ENCODE data around the gene MTMR8. TPM values are rescaled to one million over a fixed set of nuclear protein-coding genes. Genes with fewer than 3 reads are reported as not detected.
"Not testable (repeated sequence)": the region's sequence is repeated elsewhere in the genome, so short reads cannot be mapped to it uniquely, and the experiment has no call there.

Gene MTMR8
- total RNA-seq (2014; rRNA removed; shearing (Covaris generic)): 0.82 and 1.6 TPM in 2 replicates

DNA sequence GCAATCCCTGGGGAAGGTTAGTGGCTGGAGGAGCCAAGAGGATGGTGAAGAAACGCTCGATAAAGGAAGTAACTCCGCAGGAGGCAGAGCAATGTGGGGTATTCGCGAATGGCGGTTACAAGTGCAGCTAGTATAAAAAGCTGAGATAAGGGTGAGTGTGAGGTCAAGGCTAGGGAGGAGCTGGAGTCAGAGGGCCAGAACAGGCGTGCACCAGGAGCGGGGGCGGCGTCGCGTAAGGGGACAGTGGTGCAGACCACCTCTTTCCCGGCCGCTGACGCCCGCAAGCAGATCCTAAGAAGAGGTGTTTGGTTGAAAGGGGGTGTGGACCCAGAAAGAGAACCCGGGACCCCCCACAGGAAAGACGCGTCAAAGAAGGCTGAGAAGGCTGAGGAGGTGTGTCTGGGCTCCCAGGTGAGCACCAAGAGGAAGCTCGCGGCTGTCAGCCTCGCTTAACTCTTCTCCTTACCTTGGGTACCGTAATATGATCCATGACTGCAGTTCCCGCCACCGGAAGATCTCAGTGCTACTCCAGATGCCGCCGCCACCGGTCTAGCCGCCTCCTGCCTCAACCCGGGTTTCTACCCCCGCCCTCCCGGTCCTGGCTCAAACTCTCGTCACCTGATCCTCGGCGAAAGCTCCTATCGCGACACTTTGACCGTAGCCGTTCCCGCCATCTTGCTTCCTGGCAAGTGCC lies at the start of gene MTMR8:
Gene MTMR8 (minus strand): TSS at position 579 of the 694 bp plus-strand sequence. CDS start 89 bp downstream, at position 490.
- peak; percentile 42 for DNase-seq (ENCODE audit: low spot score)

DNA sequence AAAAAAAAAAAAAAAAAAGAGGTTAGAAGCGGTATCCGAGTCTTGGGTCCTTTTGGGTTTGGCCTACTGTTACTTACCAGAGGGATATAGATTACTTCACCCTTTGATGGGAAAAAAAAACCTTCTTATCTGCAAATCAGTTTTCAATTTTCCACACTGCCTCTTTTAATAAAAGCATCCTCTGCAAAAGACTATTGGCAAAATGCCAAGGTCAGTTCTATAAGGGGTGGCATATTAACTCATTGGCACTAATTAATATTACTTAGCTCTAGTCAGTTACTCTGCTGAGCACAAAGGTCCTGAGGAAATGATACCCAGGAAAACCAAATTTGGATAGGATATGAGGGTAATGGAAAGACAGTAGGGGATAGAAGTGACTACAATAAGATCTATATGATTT lies 44.3 kb upstream of the MTMR8 start:
- no peak for DNase-seq (ENCODE audit: low spot score)

DNA sequence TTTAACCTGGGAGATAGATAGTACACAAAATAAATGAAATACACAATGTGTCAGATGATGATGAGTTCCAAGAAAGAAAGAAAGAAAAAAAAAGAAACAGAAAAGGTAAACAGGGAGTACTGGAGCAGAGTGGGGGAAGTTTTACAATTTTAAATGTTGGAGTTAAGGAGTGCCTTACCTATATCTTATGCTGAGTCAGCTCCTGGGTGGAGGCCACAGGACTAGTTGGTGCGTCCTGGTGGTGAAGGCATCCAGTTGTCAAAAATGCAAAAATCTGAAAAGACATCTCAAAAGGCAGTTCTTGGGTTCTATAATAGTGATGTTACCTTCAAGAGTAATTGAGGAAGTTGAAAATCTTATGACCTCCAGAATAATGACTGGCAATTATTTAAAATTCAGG lies 42.4 kb upstream of the MTMR8 start:
- no peak for DNase-seq (ENCODE audit: low spot score)

DNA sequence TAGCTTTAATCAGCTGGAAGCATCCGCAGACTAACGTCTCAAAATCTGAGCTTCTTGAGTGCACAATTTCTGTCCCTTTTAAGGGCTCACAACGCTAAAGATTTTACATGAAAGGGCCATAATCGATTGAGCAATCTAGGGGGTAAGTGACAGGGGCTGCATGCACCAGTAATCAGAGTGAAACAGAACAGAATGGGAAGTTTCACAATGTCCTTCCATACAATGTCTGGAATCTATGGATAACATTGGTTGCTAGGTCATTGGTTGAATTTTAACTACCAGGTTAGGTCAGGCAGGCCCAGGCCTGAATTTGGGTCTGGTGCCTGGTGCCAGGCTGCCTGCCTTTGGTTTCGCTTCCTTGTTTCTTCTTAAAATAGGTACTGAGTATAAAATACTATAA lies 42.0 kb upstream of the MTMR8 start:
- no peak for DNase-seq (ENCODE audit: low spot score)

DNA sequence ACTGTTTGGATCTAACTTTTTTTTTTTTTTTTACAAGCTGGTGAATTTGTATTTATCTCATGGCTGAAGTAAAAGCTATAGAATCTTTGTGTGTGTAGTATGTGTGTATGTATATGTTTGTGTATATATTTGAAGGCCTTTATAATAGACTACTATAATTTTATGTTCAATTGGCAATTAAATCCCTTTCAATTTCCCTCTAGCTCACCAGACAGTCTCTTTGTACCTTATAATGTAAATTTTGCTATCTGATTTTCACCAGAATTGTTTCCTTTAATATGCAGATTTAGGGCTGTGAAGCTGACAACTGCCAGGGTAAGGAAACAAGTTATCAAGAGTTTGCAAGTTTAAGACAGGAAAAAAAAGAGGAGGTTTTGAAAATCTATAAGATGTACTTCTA lies 33.1 kb upstream of the MTMR8 start:
- DNase-seq (ENCODE audit: low spot score): no peak

DNA sequence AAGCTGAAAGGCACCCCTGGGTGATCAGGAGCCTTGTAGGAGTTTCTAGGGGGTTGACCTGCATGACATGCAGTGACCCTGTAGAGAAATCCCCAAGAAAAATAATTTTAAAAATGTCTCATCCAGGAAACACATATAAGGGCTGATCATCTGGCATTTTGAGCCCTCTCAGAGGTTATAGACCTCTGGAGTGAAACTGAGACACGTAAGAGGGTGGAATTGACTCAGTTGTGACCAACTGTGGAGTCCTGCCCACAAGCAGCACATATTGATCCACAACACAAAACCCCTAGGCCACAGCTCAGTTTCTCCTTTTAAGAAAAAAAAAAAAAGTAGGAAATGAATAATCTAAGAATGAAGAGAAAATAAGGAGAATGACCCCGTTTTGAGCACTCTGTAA lies 32.5 kb upstream of the MTMR8 start:
- no peak for DNase-seq (ENCODE audit: low spot score)

DNA sequence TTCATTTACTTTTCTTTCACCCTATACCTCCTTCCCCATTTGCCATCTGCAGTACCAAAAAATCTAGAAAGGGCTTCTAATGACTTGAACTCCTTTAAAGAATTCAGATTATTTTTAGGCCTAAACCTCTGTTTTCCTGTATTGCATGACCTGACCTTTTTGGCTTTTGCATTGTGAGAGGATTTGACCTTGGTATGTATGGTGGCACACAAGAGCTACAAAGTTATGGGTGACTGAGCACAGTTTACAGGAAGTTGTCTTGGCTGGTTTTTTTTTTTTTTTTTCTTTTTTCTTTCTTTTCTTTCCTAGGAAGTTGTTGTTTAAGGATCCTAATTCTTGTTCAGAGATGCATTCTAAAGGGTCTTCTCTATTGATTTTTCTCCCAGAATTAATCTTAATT lies 32.0 kb upstream of the MTMR8 start:
- no peak for DNase-seq (ENCODE audit: low spot score)

DNA sequence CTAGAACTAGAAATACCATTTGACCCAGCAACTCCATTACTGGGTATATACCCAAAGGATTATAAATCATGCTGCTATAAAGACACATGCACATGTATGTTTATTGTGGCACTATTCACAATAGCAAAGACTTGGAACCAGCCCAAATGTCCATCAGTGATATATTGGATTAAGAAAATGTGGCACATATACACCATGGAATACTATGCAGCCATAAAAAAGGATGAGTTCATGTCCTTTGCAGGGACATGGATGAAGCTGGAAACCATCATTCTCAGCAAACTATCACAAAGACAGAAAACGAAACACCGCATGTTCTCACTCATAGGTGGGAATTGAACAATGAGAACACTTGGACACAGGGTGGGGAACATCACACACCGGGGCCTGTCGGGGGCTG lies 14.5 kb upstream of the MTMR8 start:
- DNase-seq (ENCODE audit: low spot score): not testable (repeated sequence)

DNA sequence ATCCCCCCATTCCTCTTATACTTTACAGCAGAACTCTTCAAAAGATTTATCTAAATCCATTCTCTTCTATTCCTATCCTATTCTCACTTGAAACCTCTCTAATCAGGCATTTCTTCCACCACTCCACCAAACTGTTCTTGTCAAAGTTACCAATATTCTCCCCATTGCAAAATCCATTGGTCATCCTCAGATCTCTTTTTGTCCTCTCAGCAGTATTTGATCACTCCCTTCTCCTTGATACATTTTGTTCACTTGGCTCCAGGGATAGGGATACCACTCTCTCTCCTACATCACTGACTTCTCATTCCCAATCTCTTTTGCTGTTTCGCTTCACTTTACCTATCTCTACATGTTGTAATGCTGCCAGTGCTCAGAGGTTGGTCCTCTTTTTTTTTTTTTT lies 2.8 kb upstream of the MTMR8 start:
- no peak for DNase-seq (ENCODE audit: low spot score)

DNA sequence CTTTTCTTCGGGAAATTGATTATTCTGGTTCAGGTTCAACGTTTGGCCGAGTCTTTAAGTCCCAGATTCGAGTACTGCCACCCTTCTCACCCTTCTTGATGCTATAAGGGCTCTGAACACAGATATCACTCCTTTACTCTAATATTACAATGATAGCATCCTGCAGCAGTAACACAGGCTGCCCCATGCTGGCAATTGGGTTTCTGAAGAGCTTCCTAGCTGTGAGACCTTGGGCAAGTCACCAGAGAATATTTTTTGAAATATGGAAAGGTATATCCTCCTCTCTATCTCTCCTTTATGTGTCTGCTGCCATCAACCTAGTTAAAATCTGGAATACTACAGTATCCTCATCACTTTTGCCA lies 297 bp upstream of the MTMR8 start:
- DNase-seq (ENCODE audit: low spot score): no peak

DNA sequence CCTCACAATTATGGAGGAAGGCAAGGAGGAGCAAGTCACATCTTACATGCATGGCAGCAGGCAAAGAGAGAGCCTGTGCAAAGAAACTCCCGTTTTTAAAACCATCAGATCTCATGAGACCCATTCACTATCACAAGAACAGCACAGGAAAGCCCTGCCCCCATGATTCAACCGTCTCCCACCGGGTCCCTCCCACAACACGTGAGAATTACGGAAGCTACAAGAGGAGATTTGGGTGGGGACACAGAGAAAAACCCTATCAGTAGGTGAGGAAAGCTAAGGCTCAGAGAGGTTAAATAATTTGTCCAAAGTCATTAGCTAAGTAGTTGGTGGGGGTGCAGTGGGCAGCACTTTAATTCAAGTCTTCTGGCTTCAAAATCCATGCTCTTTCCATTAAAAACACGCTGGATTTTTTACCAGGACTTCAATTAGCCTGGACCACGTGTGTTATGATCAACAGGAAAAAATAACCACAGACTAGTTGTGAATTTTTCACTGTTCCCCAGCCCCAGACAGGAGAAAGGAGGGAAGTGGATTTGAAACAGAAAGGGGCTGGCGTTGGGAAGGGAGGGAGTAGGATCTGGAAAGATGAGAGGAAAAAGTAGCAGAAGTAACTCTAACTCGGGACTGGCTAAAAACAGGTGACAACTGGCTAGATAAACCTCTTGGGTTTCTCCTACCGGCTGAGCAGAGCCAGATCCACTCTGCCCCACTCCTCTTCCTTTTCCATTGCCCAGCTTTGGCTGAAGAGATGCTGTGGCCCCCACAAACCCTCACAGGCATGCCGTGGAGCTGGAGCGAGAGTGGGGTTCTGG lies 986 bp downstream of the MTMR8 start:
- no peak for DNase-seq (ENCODE audit: low spot score)

DNA sequence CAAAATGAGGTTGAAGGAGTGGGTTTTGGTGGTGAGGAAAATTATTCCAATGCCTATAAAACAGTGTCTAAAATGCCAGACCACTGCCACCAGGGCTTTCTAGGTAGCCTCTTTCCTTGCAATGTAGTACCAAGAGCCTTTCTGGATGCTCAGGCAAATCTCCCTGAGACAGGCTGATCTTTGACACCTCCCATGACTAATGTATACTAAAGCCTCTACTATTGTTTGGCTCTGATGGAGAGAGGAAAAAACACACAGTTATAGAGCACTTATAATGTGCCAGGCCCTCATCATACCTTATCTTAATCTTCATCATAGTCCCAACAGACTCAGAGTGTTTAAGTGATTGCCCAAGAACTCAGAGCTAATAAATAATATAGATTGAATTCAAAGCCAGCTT lies 5.8 kb downstream of the MTMR8 start:
- DNase-seq (ENCODE audit: low spot score): no peak

DNA sequence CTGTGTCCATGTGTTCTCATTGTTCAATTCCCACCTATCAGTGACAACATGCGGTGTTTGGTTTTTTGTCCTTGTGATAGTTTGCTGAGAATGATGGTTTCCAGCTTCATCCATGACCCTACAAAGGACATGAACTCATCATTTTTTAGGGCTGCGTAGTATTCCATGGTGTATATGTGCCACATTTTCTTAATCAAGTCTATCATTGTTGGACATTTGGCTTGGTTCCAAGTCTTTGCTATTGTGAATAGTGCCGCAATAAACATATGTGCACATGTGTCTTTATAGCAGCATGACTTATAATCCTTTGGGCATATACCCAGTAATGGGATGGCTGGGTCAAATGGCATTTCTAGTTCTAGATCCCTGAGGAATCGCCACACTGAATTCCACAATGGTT lies 14.5 kb downstream of the MTMR8 start:
- DNase-seq (ENCODE audit: low spot score): not testable (repeated sequence)

DNA sequence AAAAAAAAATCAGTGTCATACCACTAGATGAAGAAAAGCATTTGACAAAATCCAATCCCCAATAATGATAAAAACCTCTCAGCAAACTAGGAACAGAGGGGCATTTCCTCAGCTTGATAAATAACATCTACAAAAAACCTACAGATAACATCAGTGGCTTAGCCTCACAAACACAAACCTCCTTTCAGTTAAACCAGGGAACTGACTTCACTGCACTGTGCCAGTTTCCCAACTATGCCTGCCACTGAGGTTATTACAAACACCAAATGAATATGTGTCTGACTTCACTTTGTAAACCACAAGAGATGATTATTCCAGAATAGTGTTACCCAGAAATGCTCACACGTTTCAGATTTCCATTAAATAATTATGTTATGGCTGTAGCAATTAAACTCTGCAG lies 15.3 kb downstream of the MTMR8 start:
- no peak for DNase-seq (ENCODE audit: low spot score)

DNA sequence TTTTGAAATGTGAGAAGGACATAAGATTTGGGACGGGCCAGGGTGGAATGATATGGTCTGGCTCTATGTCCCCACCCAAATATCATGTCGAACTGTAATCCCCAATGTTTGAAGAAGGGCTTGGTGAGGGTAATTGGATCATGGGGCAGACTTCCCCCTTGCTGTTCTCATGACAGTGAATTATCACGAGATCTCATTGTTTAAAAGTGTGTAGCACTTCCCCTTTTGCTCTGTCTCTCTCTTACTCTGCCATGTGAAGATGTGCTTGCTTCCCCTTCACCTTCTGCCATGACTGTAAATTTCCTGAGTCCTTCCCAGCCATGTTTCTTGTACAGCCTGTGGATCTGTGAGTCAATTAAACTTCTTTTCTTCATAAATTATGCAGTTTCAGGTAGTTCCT lies 17.5 kb downstream of the MTMR8 start:
- no peak for DNase-seq (ENCODE audit: low spot score)

DNA sequence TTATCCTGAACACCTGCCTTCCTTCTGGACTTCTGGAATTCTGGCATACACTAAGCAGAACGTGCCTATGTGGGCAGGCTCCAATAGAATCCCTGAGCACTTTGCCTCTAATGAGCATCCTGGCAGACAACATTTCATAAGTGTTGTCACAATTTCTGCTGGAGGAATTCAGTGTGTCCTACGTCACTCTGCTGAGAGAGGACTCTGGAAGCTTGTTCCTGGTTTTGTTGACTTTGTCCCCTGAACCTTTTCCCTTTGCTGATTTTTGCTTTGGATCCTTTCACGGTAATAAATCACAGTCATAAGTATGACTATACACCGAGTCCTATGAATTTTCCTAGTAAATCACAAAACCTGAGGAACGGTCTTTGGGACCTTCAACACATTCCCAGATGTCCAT lies 43.2 kb downstream of the MTMR8 start:
- no peak for DNase-seq (ENCODE audit: low spot score)

DNA sequence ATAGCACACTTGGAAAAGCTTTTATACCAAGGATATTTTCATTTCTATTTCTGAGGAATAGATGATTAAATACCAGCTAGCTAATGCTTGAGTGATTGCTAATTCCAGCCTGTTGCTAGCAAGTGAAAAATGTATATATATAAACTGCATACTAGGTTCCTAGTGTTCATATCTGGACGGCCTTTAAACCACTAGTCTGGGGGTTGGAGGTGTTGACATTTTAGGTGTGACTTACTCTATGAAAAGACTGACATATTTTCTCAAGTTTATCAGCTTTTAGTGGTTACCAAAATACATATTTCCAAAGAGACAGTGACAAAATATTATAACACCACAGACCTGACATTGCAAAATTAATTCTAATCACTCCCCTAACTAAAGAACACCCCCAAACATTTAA lies 44.7 kb downstream of the MTMR8 start:
- DNase-seq (ENCODE audit: low spot score): no peak

DNA sequence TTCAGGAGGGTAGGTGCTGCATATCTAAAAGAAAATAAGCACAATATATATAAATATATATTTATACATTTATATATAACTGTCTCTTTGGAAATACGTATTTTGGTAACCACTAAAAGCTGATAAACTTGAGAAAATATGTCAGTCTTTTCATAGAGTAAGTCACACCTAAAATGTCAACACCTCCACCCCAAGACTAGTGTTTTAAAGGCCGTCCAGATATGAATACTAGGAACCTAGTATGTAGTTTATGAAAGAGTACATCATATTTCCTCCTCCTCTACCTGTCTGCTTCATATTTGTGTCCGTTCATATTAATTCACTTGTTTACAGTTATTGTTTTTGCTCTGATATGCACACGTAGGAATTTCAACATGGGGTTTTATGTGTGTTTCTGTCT lies 45.2 kb downstream of the MTMR8 start:
- no peak for DNase-seq (ENCODE audit: low spot score)

DNA sequence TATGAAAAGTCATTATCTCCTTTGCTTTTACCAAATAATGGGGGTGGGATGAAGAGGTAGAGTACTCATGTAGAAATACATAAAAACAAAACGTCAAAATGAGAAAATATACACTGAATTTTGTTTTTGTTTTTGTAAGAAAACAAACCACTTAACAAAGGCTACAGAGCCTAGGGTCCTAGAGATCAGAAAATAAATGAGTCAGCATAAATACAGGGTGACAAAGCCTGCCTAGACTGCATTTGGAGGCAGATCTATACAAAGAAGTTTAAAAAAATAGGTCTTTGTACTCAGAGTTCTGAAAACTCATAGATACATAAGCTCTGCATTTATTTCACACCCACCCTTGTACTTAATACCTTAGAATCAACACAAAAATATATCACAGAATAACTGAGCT lies 52.4 kb downstream of the MTMR8 start:
- DNase-seq (ENCODE audit: low spot score): no peak

DNA sequence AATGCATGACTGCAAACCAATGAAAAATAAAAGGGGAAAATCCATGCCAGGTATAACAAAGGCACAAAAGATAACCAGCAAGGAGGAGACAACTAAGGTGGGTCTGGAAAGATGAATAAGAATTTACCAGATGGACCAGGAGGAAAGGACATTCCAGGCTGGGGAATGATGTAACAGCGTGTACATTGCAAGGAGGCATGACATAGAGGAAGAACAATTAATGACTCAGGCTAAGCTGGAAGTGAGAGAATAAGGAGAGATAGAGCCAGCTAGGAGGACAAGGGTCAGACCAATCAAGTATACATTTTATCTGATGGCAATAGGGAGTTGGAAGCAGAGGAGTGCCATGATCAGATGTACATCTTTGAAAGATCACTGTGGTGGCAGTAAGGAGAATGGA lies 57.0 kb downstream of the MTMR8 start:
- no peak for DNase-seq (ENCODE audit: low spot score)

DNA sequence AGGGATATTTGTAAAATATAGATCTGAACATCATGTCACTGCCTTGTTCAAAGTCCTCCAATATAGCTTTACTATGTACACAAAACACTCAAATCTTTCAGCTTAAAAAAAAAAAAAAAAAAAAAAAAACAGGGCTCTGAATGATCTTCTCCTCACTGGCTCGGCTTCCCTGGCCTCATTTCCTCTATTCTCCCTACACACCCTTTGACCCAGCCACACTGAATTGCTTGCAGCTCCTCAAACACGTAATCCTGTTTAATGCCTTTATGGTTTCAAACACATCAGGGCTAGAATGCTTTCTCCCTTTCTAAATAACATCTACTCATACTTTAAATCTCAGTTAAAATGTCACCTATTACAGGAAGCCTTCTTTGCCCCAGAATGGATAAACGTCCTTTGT lies 60.8 kb downstream of the MTMR8 start:
- DNase-seq (ENCODE audit: low spot score): no peak

DNA sequence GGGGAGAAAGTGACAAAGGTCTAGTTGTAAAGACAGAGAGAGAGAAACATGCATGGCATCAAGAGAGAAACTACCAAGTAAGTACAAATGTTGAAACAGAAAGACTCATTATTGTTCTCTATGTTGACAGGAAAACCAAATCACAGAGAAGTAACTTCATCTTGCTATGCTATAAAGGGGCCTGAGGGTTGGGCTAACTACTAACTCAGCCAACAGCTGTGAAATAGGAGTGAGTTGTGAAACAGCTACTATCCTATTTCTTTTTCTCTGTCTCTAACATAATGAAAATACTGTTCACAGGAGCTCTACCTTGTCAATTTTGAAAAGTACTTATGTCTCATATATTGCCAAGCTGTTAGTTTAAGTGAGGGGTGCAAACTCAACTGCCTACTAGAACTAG lies 65.0 kb downstream of the MTMR8 start:
- DNase-seq (ENCODE audit: low spot score): no peak

DNA sequence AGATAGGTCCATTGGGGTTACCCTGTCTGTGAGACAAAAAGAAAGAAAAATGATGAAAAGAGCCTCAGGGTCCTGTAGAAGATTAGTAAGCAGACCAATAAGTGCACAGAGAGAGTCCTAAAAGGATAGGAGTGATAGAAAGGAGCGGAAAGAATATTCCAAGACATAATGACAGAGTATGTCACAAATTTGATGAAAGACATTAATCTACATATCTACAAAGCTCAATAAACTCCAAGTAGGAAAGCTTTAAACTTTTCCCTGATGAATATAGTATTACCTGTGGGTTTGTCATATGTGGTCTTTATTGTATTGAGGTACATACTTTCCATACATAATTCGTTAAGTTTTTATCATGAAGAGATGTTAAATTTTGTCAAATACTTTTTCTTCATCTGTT lies 73.7 kb downstream of the MTMR8 start:
- DNase-seq (ENCODE audit: low spot score): no peak

DNA sequence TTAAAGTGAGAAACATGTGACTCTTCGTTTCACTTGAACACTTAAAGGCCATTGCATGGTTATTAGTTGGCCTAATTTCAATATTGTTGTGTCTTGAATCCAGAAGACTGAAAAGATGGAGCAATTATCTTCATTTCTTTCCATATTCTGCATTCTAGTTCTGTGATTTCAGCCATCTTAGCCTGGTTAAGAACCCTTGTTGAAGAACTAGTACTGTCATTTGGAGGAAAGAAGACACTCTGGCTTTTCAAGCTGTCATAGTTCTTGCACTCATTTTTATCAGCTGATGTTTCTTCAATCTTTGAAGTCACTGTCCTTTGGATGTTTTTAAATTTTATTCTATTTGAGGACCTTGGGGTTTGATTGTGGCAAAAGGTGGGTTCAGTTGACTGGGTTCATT lies 81.6 kb downstream of the MTMR8 start:
- DNase-seq (ENCODE audit: low spot score): no peak

Data from H4 (cell line).